ENCODE data around the gene LINGO3. TPM values are rescaled to one million over a fixed set of nuclear protein-coding genes. Genes with fewer than 3 reads are reported as not detected.

The LINGO3 gene
- total RNA-seq, 6 donors from 2014 or later, result 0.10 to 0.61 (median 0.17) TPM; not detected in 3

DNA sequence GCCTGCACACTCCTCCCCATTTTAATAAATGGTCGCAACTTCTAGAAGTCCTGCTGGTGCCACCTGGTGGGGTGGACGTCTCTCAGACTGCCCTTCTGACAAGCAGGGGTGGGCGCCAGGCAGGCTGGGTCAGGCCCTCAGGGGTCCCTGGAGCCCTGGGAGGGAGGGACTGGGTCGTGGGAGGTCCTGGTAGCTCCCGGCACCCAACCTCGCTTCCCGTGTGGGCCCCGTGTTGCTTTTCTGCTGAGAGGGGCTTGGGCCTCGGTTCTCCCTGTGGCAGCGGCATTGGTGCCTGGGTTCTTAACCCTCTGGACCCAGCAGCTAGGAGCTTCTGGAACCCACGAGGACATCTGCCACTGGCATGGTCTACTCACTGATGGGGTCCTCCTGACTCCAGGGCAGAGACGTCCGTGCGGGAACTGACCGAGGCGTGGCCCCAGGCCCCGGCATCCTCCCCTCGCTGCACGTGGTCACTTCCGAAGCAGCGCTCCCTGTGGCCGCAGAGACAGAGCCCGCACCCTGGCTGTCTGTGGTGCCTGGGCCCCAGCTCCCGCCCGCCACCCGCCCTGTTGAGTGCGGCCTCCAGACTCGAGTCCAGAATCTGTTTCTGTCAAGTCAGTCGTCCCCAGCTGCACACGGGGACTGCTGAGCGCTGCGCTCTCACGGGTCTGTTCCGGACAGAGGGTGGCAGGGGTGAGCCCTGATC lies 46.1 kb upstream of the LINGO3 start:
- peak in 1 of 2 donors; percentile 7 for ATAC-seq (ENCODE audit: low FRiP score in 2 of 2)
- H3K27ac ChIP-seq, result no peak overlapping the region
- 94% methylated on average over 14 to 27 of the region's 34 CpGs for WGBS, 2 donors
- no peaks in the 10 kb centered on the region for H3K9me3 ChIP-seq
- DNase-seq, result peak in 1 of 2 donors; percentile 80
- H3K36me3 ChIP-seq, result peaks cover 3 to 49% (median 28%) of the 10 kb centered on the region in 4 donors
- H3K4me1 ChIP-seq, result no peaks in the 10 kb centered on the region
- TF ChIP-seq POLR2AphosphoS5 (IDR thresholded peaks at IDR 0.05), result no peak
- no peak for TF ChIP-seq POLR2A (IDR thresholded peaks at IDR 0.05)
- TF ChIP-seq, protein P1, sequence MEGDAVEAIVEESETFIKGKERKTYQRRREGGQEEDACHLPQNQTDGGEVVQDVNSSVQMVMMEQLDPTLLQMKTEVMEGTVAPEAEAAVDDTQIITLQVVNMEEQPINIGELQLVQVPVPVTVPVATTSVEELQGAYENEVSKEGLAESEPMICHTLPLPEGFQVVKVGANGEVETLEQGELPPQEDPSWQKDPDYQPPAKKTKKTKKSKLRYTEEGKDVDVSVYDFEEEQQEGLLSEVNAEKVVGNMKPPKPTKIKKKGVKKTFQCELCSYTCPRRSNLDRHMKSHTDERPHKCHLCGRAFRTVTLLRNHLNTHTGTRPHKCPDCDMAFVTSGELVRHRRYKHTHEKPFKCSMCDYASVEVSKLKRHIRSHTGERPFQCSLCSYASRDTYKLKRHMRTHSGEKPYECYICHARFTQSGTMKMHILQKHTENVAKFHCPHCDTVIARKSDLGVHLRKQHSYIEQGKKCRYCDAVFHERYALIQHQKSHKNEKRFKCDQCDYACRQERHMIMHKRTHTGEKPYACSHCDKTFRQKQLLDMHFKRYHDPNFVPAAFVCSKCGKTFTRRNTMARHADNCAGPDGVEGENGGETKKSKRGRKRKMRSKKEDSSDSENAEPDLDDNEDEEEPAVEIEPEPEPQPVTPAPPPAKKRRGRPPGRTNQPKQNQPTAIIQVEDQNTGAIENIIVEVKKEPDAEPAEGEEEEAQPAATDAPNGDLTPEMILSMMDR (IDR thresholded peaks at IDR 0.05), result no peak
- no peak for TF ChIP-seq EP300 (IDR thresholded peaks at IDR 0.05)
- no peak overlapping the region for H3K4me3 ChIP-seq
- no peaks in the 10 kb centered on the region for H3K27me3 ChIP-seq

DNA sequence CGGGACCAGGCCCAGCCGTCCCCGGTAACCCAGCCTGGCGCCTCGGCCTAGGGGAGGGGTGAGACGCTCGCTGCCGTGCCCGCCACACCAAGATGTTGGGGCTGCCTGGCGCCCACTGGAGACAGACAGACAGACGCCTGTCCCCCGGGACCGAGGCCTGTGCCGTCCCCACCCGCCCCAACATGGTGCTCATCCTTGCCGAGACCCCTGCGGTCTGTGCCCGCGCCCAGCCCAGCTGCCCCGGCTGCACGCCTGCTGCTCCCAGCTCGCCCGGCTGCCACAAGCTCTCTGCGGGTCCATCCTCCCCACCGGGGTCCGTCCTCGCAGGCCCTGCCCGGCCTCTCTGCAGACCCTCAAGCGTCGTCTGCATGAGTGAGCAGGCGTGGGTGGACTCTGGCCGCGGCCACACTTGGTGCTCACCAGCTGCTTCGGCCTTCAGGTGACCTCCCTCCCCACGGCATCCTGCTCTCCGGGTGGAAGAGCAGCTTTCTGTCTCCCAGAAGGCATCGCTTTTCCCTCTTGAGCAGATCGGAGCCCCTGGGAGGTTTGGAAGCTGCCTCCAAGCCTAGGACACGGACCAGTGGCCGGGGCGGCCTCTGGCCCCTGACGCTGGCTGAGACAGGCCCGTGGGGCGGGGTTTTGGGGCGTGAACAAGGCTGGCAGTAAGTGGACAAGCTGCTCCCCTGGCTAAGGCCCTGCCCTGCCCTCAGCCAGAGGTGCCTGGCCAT lies 45.4 kb upstream of the LINGO3 start:
- no peaks in the 10 kb centered on the region for H3K4me1 ChIP-seq
- ATAC-seq (ENCODE audit: low FRiP score in 2 of 2), result peak in 1 of 2 donors; percentile 7

DNA sequence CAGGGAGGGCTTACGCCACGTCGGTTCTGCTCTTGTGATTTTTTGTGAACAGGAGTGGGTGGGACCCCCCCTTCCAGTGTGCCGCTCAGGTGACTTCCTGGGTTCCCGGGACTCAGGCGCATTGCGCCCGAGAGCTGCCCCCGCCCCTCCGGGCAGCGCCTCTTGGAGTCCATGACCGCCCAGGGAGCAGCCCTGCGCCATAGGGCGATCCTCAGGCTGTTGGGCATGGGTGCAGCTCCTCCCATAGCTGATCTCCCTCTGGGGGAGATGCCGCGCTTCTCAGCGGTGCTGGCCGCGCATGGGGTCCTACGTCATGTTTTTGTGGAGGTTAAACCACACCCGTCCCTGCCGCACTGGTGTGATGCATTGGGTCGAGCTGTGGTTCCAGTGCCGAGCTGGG lies 44.2 kb upstream of the LINGO3 start:
- H3K9me3 ChIP-seq, result no peaks in the 10 kb centered on the region
- H3K4me1 ChIP-seq, result no peaks in the 10 kb centered on the region
- ATAC-seq (ENCODE audit: low FRiP score in 2 of 2) (no peak), DNase-seq (peak in 1 of 2 donors; percentile 62)
- H3K36me3 ChIP-seq, result peaks cover 3 to 56% (median 31%) of the 10 kb centered on the region in 4 donors
- no peak overlapping the region for H3K4me3 ChIP-seq
- H3K27ac ChIP-seq, result no peak overlapping the region
- WGBS, 2 donors, result 89 to 97% methylated on average over 10 to 21 of the region's 24 CpGs
- TF ChIP-seq, protein P1 (IDR thresholded peaks at IDR 0.05), result no peak
- TF ChIP-seq POLR2A (IDR thresholded peaks at IDR 0.05) (no peak), EP300 (IDR thresholded peaks at IDR 0.05) (no peak)
- H3K27me3 ChIP-seq, result no peaks in the 10 kb centered on the region

More for the DNA sequence above, 45.4 kb upstream of the LINGO3 start:
- peaks cover 3 to 56% (median 31%) of the 10 kb centered on the region in 4 donors for H3K36me3 ChIP-seq
- H3K9me3 ChIP-seq, result no peaks in the 10 kb centered on the region
- no peak overlapping the region for H3K4me3 ChIP-seq
- 89 to 96% methylated on average over 35 to 42 of the region's 45 CpGs for WGBS, 2 donors
- no peak for TF ChIP-seq POLR2A (IDR thresholded peaks at IDR 0.05)
- TF ChIP-seq EP300 (IDR thresholded peaks at IDR 0.05), result no peak
- TF ChIP-seq, protein P1 (IDR thresholded peaks at IDR 0.05), result no peak
- no peak for TF ChIP-seq POLR2AphosphoS5 (IDR thresholded peaks at IDR 0.05)
- H3K27me3 ChIP-seq, result no peaks in the 10 kb centered on the region
- H3K27ac ChIP-seq, result no peak overlapping the region
- peak in 1 of 2 donors; percentile 79 for DNase-seq

DNA sequence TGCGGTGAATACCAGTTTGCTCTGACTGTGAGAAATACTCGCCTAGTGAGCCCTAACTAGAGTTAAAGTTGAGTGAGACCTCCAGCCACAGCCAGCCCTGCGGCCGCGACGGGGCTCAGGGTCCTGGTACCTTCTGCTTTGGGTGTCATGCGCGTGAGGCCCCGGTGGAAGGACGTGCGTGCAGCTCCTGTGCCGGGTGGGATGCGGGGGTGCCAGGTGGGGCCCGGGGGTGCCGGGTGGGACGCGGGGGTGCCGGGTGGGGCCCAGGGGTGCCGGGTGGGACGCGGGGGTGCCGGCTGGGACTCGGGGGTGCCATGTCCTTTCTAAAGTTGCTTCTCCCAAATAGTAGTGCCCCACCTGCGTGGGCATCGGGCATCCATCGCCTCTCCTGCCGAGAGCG lies 43.6 kb upstream of the LINGO3 start:
- Histone ChIP-seq H3K27me3 (no peaks in the 10 kb centered on the region), H3K9me3 (no peaks in the 10 kb centered on the region), H3K36me3 (peaks cover 3 to 60% (median 31%) of the 10 kb centered on the region in 4 donors), H3K4me1 (no peaks in the 10 kb centered on the region), H3K4me3 (no peak overlapping the region), H3K27ac (no peak overlapping the region)
- TF ChIP-seq, protein P1 (IDR thresholded peaks at IDR 0.05), result no peak
- no peak for TF ChIP-seq POLR2A (IDR thresholded peaks at IDR 0.05)
- no peak for TF ChIP-seq POLR2AphosphoS5 (IDR thresholded peaks at IDR 0.05)
- no peak for ATAC-seq (ENCODE audit: low FRiP score in 2 of 2)
- DNase-seq, result peak in 1 of 2 donors; percentile 83
- 98 to 100% methylated on average over 13 to 19 of the region's 28 CpGs for WGBS, 2 donors
